Stimulated activated CD4-positive, alpha-beta T cell treated with anti-CD3 and anti-CD28 coated beads, TNF-alpha, amount 100 ng/mL, for 48 hours (primary cell): ENCODE measurements around the gene TUBA8.
"Not testable (repeated sequence)": the region's sequence is repeated elsewhere in the genome, so short reads cannot be mapped to it uniquely, and the experiment has no call there.

Experiments
- DNase-seq, 3 donors: peaks; one replicate each; pipeline ENCODE4 v3.0.0-alpha.2; 2020; ENCODE audit warnings: low read depth in 3 of 3

TUBA8 gene

GRCh38 chr22:18130018-18130417, 19.4 kb downstream of the TUBA8 start:
- no peak for DNase-seq

DNA sequence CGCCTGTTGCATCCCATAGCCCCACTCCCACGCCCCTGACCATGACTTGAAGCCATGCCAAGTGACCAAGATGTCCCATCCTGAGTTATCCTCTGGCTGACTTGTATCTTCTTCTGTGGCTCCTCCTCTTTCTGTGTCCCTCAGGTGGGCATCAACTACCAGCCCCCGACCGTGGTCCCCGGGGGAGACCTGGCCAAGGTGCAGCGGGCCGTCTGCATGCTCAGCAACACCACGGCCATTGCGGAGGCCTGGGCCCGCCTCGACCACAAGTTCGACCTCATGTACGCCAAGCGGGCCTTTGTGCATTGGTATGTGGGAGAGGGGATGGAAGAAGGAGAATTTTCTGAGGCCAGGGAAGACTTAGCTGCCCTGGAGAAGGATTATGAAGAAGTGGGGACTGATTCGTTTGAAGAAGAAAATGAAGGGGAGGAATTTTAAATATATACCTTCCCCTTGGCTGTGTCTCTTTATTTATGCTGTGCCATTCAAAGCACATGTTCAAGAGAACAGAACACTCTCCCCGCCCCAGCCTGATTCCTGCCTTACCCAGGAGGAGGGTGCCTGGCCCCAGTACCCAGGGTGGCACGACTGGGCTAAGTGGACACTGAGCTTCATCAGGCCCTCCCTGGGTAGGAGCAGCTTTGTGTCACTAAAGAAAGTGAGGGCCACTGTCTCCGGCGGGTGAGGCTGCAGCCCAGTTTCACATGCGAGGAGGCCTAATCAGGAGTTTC, 20.3 kb downstream of the TUBA8 start:
- DNase-seq, result no peak

- DNase-seq, result no peak
These were observed 22.8 kb downstream of the TUBA8 start for GRCh38 chr22:18133452-18133851.

DNA sequence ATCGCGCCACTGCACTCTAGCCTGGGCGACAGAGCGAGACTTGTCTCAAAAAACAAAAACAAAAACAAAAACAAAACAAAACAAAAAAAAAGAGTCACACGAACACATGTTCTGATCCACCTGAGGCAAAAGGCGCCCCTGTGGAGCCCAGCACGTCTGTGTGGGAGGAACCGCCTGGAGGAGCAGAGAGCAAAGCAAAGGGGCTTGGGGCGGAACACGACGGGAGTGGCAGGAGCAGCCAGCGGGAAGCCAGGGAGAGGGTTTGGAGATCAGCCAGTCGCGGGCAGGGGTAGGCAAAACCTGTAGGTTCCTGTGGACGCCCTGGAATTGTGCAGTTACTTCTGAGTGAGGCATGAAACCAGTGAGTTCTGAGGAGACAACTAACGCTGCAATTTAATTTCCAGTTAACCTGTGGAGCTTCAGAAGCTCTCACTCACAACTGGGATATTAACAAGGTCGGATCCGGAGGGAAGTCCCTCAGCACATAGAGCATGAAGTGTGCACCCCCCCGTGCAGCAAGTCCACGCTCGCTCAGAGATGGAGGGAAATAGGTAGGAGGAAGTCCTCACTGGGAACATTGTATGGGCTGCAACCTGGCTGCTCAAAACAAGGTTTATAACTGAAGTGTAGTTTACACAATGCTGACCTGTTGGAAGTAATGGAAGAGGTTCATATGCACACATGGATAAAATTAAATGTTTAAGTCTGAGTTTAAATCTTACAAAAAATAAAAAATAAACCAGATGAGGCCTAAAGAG, 26.1 kb downstream of the TUBA8 start:
- DNase-seq, result no peak

DNA sequence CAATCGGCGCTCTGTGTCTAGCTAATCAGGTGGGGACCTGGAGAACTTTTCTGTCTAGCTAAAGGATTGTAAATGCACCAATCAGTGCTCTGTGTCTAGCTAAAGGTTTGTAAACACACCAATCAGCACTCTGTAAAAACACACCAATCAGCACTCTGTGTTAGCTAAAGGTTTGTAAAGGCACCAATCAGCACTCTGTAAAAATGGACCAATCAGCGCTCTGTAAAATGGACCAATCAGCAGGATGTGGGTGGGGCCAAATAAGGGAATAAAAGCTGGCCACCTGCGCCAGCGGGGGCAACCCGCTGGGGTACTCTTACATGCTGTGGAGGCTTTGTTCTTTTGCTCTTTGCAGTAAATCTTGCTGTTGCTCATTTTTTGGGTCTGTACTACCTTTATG, 30.4 kb downstream of the TUBA8 start:
- not testable (repeated sequence) for DNase-seq

DNA sequence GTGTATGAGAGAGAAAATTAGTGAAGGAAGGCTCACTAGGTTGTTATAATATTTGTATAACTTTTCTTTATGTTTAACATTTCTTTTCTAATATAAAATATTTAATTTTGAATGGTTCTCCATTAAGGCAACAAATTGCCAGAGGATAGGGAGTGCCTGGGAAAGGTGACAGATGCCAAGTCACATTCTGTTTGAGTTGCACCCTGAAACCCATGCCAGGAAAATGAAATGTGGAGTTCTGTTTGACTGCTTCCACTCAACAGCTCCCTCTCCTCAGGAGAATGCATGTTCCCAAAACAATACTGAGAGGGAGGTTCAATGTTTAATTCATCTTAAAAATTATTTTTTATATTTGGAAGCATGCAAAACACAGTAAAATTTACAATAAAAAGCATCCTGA, 33.5 kb downstream of the TUBA8 start:
- DNase-seq, result no peak

DNA sequence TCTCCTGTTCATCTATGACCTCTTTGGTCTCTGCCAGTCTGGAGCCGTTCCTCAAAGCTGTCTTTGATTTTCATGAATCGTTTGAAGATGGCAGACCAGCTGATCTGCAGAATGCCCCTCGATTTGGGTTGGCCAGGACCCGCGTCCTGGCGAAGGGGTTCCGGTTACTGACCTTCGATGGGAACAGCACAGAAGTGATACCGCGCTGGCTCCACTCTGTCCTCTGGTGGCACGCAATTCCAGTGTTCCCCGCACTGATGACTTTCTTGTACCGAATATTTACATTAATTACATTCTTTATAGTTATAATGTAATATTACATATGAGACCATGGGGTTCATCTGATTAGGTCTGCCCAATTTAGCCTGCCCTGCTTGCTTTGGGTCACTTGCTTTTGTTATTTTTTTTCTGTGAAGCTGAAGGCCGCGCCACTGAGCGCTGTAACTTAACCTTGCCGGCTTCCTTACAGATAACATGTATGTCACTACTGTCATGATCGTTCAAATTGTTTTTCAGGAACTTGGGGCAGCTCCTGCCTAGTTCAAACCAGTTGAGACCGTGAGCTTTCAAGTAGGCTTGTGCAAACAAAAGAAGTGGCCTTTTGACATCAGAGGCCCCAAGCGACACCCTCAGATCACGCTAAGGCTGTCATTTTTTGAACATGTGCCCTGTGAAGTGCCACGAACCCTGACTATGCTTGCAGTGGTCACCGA, 35.2 kb downstream of the TUBA8 start:
- DNase-seq, result no peak

DNA sequence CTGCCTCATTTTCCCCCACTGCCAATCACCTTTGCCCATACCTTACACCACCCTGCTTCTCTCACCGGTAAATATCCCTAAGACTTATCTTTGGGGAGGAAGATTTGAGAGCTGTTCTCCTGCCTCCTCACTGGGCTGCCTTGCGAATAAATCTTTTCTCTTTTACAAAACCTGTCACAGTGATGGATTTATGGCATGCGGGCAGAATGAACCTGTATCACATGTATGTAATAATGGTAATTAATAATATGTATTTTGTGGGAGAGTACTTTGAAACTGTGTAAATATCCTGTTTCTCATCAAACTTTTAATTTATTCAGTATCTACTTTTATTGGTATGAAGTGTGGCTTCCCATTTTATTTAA, 35.8 kb downstream of the TUBA8 start:
- no peak for DNase-seq

DNA sequence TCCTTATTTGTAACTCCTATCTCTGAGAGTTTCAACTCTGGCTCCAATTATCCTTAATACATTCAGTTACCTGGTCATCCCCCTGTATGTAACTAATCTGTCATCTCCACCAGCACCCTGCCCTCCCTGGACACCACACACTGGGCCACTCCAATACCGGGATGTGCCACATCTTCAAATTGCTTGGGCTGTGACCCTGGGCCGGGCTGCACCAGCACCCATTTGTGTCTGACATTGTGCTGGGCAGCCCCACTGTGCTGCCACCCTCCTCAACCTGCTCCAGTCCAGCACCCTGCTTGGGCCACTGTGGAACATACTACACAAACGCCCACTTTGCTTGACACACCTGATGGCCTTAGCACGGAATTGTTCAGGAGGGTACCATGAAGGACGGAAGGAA, 37.2 kb downstream of the TUBA8 start:
- DNase-seq, result no peak

GRCh38 chr22:18148293-18148965, 37.8 kb downstream of the TUBA8 start:
- DNase-seq, result no peak

GRCh38 chr22:18152519-18152918, 41.9 kb downstream of the TUBA8 start:
- DNase-seq, result no peak

GRCh38 chr22:18154821-18155390, 44.3 kb downstream of the TUBA8 start:
- DNase-seq, result no peak

DNA sequence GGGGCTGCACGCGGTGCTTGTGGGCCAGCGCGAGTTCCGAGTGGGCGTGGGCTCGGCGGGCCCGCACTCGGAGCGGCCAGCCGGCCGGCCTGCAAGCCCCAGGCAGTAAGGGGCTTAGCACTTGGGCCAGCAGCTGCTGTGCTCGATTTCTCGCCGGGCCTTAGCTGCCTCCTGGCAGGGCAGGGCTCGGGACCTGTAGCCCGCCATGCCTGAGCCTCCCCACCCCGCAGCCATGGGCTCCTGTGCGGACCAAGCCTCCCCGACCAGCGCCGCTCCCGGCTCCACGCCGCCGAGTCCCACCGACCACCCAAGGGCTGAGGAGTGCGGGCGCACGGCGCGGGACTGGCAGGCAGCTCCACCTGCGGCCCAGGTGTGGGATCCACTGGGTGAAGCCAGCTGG, 44.9 kb downstream of the TUBA8 start:
- DNase-seq, result not testable (repeated sequence)

- DNase-seq, result peak; percentile 32 to 44 (median 40)
These were observed 46.5 kb downstream of the TUBA8 start for GRCh38 chr22:18156878-18157713.

- DNase-seq, result no peak
These were observed 47.1 kb downstream of the TUBA8 start for GRCh38 chr22:18157714-18158028.

GRCh38 chr22:18160641-18161040, 50.0 kb downstream of the TUBA8 start:
- not testable (repeated sequence) for DNase-seq

DNA sequence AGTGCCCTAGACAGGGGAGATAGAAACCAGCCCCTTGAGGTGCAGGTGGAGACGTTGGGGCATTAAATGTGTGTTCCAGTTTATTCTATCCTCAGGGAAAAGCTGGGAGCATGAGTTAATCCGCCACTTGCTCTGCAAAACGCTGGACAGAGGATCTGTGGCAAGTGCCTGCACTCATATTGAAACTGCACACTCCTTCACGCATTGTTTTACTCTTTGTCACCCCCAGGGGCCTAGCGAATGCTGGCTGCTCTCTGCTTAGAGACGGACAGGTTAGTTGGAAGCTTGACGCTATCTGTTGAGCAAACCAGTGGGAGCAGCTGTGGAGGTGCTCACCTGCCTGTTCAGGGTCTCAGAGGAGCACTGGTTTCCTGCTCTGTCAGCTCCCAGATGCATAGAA, 53.2 kb downstream of the TUBA8 start:
- not testable (repeated sequence) for DNase-seq

DNA sequence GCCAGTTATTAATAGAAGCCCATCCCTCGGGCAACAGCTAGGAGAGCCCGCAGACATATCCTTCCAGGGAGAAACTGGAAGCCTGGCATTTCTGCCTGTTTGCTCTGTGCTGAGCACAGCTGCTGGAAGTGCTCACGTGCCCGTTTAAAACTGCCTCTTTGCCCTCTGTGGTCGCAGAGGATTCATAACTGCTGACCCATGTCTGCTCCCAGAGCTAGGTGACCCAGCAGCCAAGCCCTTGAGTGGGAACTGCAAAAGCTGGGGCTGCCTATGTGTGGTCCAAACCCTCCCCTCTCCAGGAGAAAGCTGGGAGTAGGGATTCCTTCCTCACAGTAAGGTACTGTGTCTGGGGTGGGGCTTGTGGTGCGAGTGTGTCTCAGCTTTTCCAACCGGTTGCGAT, 54.0 kb downstream of the TUBA8 start:
- not testable (repeated sequence) for DNase-seq

- not testable (repeated sequence) for DNase-seq
These were observed 54.7 kb downstream of the TUBA8 start for GRCh38 chr22:18165356-18165755.

GRCh38 chr22:18170284-18170683, 59.7 kb downstream of the TUBA8 start:
- DNase-seq, result not testable (repeated sequence)

GRCh38 chr22:18172203-18172602, 61.6 kb downstream of the TUBA8 start:
- not testable (repeated sequence) for DNase-seq
